Dendritic cell treated with granulocyte-macrophage colony-stimulating factor and Interleukin-4, amounts not matched to agents 40 ng/mL and 50 ng/mL, for 4 days (primary cell): Measurements from ENCODE around the gene CXCL5.

Experiments used
- H3K27ac Mint-ChIP-seq: one replicate; pipeline ENCODE4 v1.8.0; 2022; ENCODE audit warnings: mild to moderate bottlenecking, mixed read lengths
- H3K27me3 Mint-ChIP-seq: one replicate; pipeline ENCODE4 v1.8.0; 2022; ENCODE audit warnings: mild to moderate bottlenecking, mixed read lengths
- H3K36me3 Mint-ChIP-seq: one replicate; pipeline ENCODE4 v1.8.0; 2022; ENCODE audit warnings: low read depth, mixed read lengths
- H3K4me1 Mint-ChIP-seq: one replicate; pipeline ENCODE4 v1.8.0; 2022; ENCODE audit warnings: low read depth, mixed read lengths
- H3K4me3 Mint-ChIP-seq: one replicate; pipeline ENCODE4 v1.8.0; 2022; ENCODE audit warnings: mild to moderate bottlenecking, moderate library complexity, mixed read lengths
- H3K9me3 Mint-ChIP-seq: one replicate; pipeline ENCODE4 v1.8.0; 2022; ENCODE audit warnings: mixed read lengths
- intact Hi-C: fragments of 100-400 bp; cut with micrococcal nuclease; formaldehyde crosslinking; loops from one replicate; pipeline ENCODE4 v1.15.0; 2022

The CXCL5 gene

GRCh38 chr4:74032064-74032463 lies 33.6 kb upstream of the CXCL5 start:
- peaks cover 3% of the 10 kb centered on the region for H3K27me3 Mint-ChIP-seq
- H3K9me3 Mint-ChIP-seq = peaks cover 12% of the 10 kb centered on the region
- H3K36me3 Mint-ChIP-seq = no peaks in the 10 kb centered on the region
- no peak overlapping the region for H3K27ac Mint-ChIP-seq
- H3K4me1 Mint-ChIP-seq = peaks cover 18% of the 10 kb centered on the region
- intact Hi-C loops = loop anchor here (10.0 kb wide), 1 partner anchor 367 kb away; no protein-coding TSS in a partner anchor
- H3K4me3 Mint-ChIP-seq = no peak overlapping the region

GRCh38 chr4:74031576-74031975 lies 33.1 kb upstream of the CXCL5 start:
- intact Hi-C loops = loop anchor here (10.0 kb wide), 1 partner anchor 367 kb away; no protein-coding TSS in a partner anchor
- Mint-ChIP-seq H3K4me3 (no peak overlapping the region), H3K27ac (no peak overlapping the region), H3K9me3 (peaks cover 12% of the 10 kb centered on the region), H3K4me1 (peaks cover 17% of the 10 kb centered on the region), H3K36me3 (no peaks in the 10 kb centered on the region), H3K27me3 (peaks cover 2% of the 10 kb centered on the region)

GRCh38 chr4:74030285-74030684 lies 31.8 kb upstream of the CXCL5 start:
- peaks cover 17% of the 10 kb centered on the region for H3K4me1 Mint-ChIP-seq
- H3K27me3 Mint-ChIP-seq = no peaks in the 10 kb centered on the region
- no peak overlapping the region for H3K4me3 Mint-ChIP-seq
- no peak overlapping the region for H3K27ac Mint-ChIP-seq
- intact Hi-C loops = loop anchor here (10.0 kb wide), 1 partner anchor 365 kb away; no protein-coding TSS in a partner anchor
- H3K9me3 Mint-ChIP-seq = peaks cover 12% of the 10 kb centered on the region
- no peaks in the 10 kb centered on the region for H3K36me3 Mint-ChIP-seq

GRCh38 chr4:74028504-74028903 lies 30.0 kb upstream of the CXCL5 start:
- no peaks in the 10 kb centered on the region for H3K36me3 Mint-ChIP-seq
- H3K4me1 Mint-ChIP-seq = peaks cover 12% of the 10 kb centered on the region
- no peaks in the 10 kb centered on the region for H3K27me3 Mint-ChIP-seq
- intact Hi-C loops = no loop called here
- peaks cover 12% of the 10 kb centered on the region for H3K9me3 Mint-ChIP-seq
- no peak overlapping the region for H3K27ac Mint-ChIP-seq
- H3K4me3 Mint-ChIP-seq = no peak overlapping the region

GRCh38 chr4:74023709-74024108 lies 25.2 kb upstream of the CXCL5 start:
- Mint-ChIP-seq H3K4me1 (peaks cover 9% of the 10 kb centered on the region), H3K9me3 (peaks cover 8% of the 10 kb centered on the region), H3K27ac (no peak overlapping the region), H3K36me3 (no peaks in the 10 kb centered on the region), H3K27me3 (no peaks in the 10 kb centered on the region), H3K4me3 (no peak overlapping the region)
- intact Hi-C loops = no loop called here

GRCh38 chr4:74021601-74022000 lies 23.1 kb upstream of the CXCL5 start:
- intact Hi-C loops = no loop called here
- peaks cover 4% of the 10 kb centered on the region for H3K27me3 Mint-ChIP-seq
- no peak overlapping the region for H3K4me3 Mint-ChIP-seq
- H3K4me1 Mint-ChIP-seq = peaks cover 19% of the 10 kb centered on the region
- no peak overlapping the region for H3K27ac Mint-ChIP-seq
- H3K9me3 Mint-ChIP-seq = no peaks in the 10 kb centered on the region
- H3K36me3 Mint-ChIP-seq = no peaks in the 10 kb centered on the region

GRCh38 chr4:74018771-74019170 lies 20.3 kb upstream of the CXCL5 start:
- peak overlapping the region; percentile 8 for H3K27ac Mint-ChIP-seq
- H3K9me3 Mint-ChIP-seq = no peaks in the 10 kb centered on the region
- peaks cover 4% of the 10 kb centered on the region for H3K27me3 Mint-ChIP-seq
- intact Hi-C loops = no loop called here
- no peak overlapping the region for H3K4me3 Mint-ChIP-seq
- H3K4me1 Mint-ChIP-seq = peaks cover 33% of the 10 kb centered on the region
- H3K36me3 Mint-ChIP-seq = no peaks in the 10 kb centered on the region

GRCh38 chr4:74018116-74018515 lies 19.6 kb upstream of the CXCL5 start:
- Mint-ChIP-seq H3K27me3 (peaks cover 4% of the 10 kb centered on the region), H3K9me3 (no peaks in the 10 kb centered on the region), H3K36me3 (no peaks in the 10 kb centered on the region), H3K4me1 (peaks cover 40% of the 10 kb centered on the region), H3K4me3 (no peak overlapping the region), H3K27ac (no peak overlapping the region)
- intact Hi-C loops = no loop called here

- Mint-ChIP-seq H3K4me1 (peaks cover 38% of the 10 kb centered on the region), H3K9me3 (no peaks in the 10 kb centered on the region), H3K4me3 (no peak overlapping the region), H3K27me3 (peaks cover 4% of the 10 kb centered on the region), H3K36me3 (no peaks in the 10 kb centered on the region), H3K27ac (no peak overlapping the region)
- intact Hi-C loops = no loop called here
These were observed 17.6 kb upstream of the CXCL5 start for GRCh38 chr4:74016068-74016467.

- intact Hi-C loops = no loop called here
- H3K4me1 Mint-ChIP-seq = peaks cover 36% of the 10 kb centered on the region
- H3K27ac Mint-ChIP-seq = no peak overlapping the region
- no peak overlapping the region for H3K4me3 Mint-ChIP-seq
- no peaks in the 10 kb centered on the region for H3K36me3 Mint-ChIP-seq
- H3K9me3 Mint-ChIP-seq = no peaks in the 10 kb centered on the region
- H3K27me3 Mint-ChIP-seq = peaks cover 4% of the 10 kb centered on the region
These were observed 16.8 kb upstream of the CXCL5 start for GRCh38 chr4:74015126-74015780.

- H3K27ac Mint-ChIP-seq = no peak overlapping the region
- intact Hi-C loops = no loop called here
- H3K4me1 Mint-ChIP-seq = peaks cover 36% of the 10 kb centered on the region
- no peaks in the 10 kb centered on the region for H3K36me3 Mint-ChIP-seq
- peaks cover 4% of the 10 kb centered on the region for H3K27me3 Mint-ChIP-seq
- no peaks in the 10 kb centered on the region for H3K9me3 Mint-ChIP-seq
- no peak overlapping the region for H3K4me3 Mint-ChIP-seq
These were observed 15.9 kb upstream of the CXCL5 start for GRCh38 chr4:74014332-74014731.

- Mint-ChIP-seq H3K4me1 (peaks cover 29% of the 10 kb centered on the region), H3K36me3 (no peaks in the 10 kb centered on the region), H3K27me3 (peaks cover 4% of the 10 kb centered on the region), H3K9me3 (no peaks in the 10 kb centered on the region), H3K27ac (no peak overlapping the region), H3K4me3 (no peak overlapping the region)
- intact Hi-C loops = no loop called here
These were observed 14.8 kb upstream of the CXCL5 start for GRCh38 chr4:74013264-74013663.

- intact Hi-C loops = no loop called here
- H3K9me3 Mint-ChIP-seq = no peaks in the 10 kb centered on the region
- no peak overlapping the region for H3K27ac Mint-ChIP-seq
- H3K27me3 Mint-ChIP-seq = peaks cover under 1% of the 10 kb centered on the region
- no peak overlapping the region for H3K4me3 Mint-ChIP-seq
- H3K36me3 Mint-ChIP-seq = no peaks in the 10 kb centered on the region
- H3K4me1 Mint-ChIP-seq = peaks cover 22% of the 10 kb centered on the region
These were observed 13.7 kb upstream of the CXCL5 start for GRCh38 chr4:74012130-74012529.

- Mint-ChIP-seq H3K4me3 (no peak overlapping the region), H3K4me1 (peaks cover 14% of the 10 kb centered on the region), H3K36me3 (no peaks in the 10 kb centered on the region), H3K27ac (no peak overlapping the region), H3K27me3 (no peaks in the 10 kb centered on the region), H3K9me3 (no peaks in the 10 kb centered on the region)
- intact Hi-C loops = no loop called here
These were observed 10.8 kb upstream of the CXCL5 start for GRCh38 chr4:74009307-74009706.

- no peaks in the 10 kb centered on the region for H3K4me1 Mint-ChIP-seq
- H3K36me3 Mint-ChIP-seq = no peaks in the 10 kb centered on the region
- H3K27me3 Mint-ChIP-seq = no peaks in the 10 kb centered on the region
- no peak overlapping the region for H3K4me3 Mint-ChIP-seq
- intact Hi-C loops = no loop called here
- H3K9me3 Mint-ChIP-seq = no peaks in the 10 kb centered on the region
- no peak overlapping the region for H3K27ac Mint-ChIP-seq
These were observed 7.6 kb upstream of the CXCL5 start for GRCh38 chr4:74006009-74006476.
